Left ventricle myocardium inferior (tissue), 1 donor: ENCODE results near the gene SPINK8. TPM values are rescaled to one million over a fixed set of nuclear protein-coding genes. Genes with fewer than 3 reads are reported as not detected.

ENCODE experiments used
- DNase-seq: peaks from one replicate; pipeline ENCODE4 v3.0.0-alpha.2; 2020
- H3K27ac ChIP-seq: fragments of 200-600 bp; replicated peaks from 2 replicates; pipeline ENCODE4 v1.8.0; 2021
- H3K27me3 ChIP-seq: fragments of 200-600 bp; 2 replicates; pipeline ENCODE4 v1.8.0; 2021; ENCODE audit warnings: low read depth
- H3K36me3 ChIP-seq: fragments of 200-600 bp; 2 replicates; pipeline ENCODE4 v1.8.0; 2021
- H3K4me1 ChIP-seq: fragments of 200-600 bp; 2 replicates; pipeline ENCODE4 v1.8.0; 2021
- H3K4me3 ChIP-seq: fragments of 200-600 bp; 2 replicates; pipeline ENCODE4 v1.8.0; 2021; ENCODE audit warnings: mild to moderate bottlenecking, moderate library complexity
- H3K9me3 ChIP-seq: fragments of 200-600 bp; replicated peaks from 2 replicates; pipeline ENCODE4 v1.8.0; 2021
- intact Hi-C: fragments of 100-400 bp; cut with micrococcal nuclease; formaldehyde crosslinking; loops from one replicate; pipeline ENCODE4 v1.11.0; 2022
- total RNA-seq: library from RNA; stranded (reverse); fragmentation: NEBNext Ultra II Directional; extraction: Animal tissue kit (Norgen Biotek cat#: 25700); gene quantifications from one replicate; pipeline ENCODE4 v1.2.1, GENCODE V29; 2021
- TF ChIP-seq, protein P1 (sequence below): fragments of 200-600 bp; IDR thresholded peaks from 2 replicates; pipeline ENCODE4 v1.8.0; 2021; ENCODE audit warnings: antibody characterized with exemption, mild to moderate bottlenecking, borderline replicate concordance
- donor health status: DM: no; HTN: yes; CAD: no; lungs with severe emphysema.

The SPINK8 gene
- total RNA-seq, 1 donor from 2014 or later: not detected

GRCh38 chr3:48369693-48370332 lies 36.4 kb upstream of the SPINK8 start:
- intact Hi-C loops: no loop called here
- Histone ChIP-seq H3K4me1 (no peaks in the 10 kb centered on the region), H3K9me3 (no peaks in the 10 kb centered on the region), H3K36me3 (no peaks in the 10 kb centered on the region), H3K27me3 (no peaks in the 10 kb centered on the region), H3K4me3 (no peak overlapping the region), H3K27ac (no peak overlapping the region)
- TF ChIP-seq, protein P1, sequence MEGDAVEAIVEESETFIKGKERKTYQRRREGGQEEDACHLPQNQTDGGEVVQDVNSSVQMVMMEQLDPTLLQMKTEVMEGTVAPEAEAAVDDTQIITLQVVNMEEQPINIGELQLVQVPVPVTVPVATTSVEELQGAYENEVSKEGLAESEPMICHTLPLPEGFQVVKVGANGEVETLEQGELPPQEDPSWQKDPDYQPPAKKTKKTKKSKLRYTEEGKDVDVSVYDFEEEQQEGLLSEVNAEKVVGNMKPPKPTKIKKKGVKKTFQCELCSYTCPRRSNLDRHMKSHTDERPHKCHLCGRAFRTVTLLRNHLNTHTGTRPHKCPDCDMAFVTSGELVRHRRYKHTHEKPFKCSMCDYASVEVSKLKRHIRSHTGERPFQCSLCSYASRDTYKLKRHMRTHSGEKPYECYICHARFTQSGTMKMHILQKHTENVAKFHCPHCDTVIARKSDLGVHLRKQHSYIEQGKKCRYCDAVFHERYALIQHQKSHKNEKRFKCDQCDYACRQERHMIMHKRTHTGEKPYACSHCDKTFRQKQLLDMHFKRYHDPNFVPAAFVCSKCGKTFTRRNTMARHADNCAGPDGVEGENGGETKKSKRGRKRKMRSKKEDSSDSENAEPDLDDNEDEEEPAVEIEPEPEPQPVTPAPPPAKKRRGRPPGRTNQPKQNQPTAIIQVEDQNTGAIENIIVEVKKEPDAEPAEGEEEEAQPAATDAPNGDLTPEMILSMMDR: no peak
- DNase-seq: no peak

GRCh38 chr3:48367201-48367600 lies 33.7 kb upstream of the SPINK8 start:
- no peak overlapping the region for H3K27ac ChIP-seq
- TF ChIP-seq, protein P1: no peak
- H3K27me3 ChIP-seq: no peaks in the 10 kb centered on the region
- H3K4me1 ChIP-seq: no peaks in the 10 kb centered on the region
- H3K9me3 ChIP-seq: peaks cover 7% of the 10 kb centered on the region
- H3K36me3 ChIP-seq: no peaks in the 10 kb centered on the region
- H3K4me3 ChIP-seq: no peak overlapping the region
- intact Hi-C loops: no loop called here
- no peak for DNase-seq

GRCh38 chr3:48364840-48365239 lies 31.4 kb upstream of the SPINK8 start:
- DNase-seq: no peak
- intact Hi-C loops: no loop called here
- Histone ChIP-seq H3K9me3 (peaks cover 25% of the 10 kb centered on the region), H3K36me3 (no peaks in the 10 kb centered on the region), H3K4me3 (no peak overlapping the region), H3K27me3 (no peaks in the 10 kb centered on the region), H3K27ac (no peak overlapping the region), H3K4me1 (no peaks in the 10 kb centered on the region)
- TF ChIP-seq, protein P1: no peak

DNA sequence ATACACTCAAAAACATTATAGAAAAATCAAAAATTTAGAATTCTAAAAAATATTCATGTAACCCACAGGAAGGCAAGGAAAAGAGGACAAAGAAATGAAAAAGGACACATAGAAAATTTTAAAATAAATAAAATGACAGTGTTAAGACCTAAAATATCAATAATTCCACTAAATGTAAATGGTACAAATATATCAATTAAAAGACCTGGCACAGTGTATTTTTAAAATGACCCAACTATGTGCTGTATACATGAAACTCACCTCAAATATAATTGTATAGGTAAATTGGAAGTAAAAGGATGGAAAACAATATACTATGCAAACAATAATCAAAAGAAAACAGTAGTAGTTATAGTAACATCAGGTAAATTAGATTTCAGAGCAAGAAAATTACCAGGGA lies 28.5 kb upstream of the SPINK8 start:
- H3K9me3 ChIP-seq: peaks cover 25% of the 10 kb centered on the region
- no peak overlapping the region for H3K4me3 ChIP-seq
- peaks cover 20% of the 10 kb centered on the region for H3K27me3 ChIP-seq
- no peaks in the 10 kb centered on the region for H3K4me1 ChIP-seq
- intact Hi-C loops: no loop called here
- TF ChIP-seq, protein P1: no peak
- no peak overlapping the region for H3K27ac ChIP-seq
- H3K36me3 ChIP-seq: no peaks in the 10 kb centered on the region
- DNase-seq: no peak

- Histone ChIP-seq H3K27ac (no peak overlapping the region), H3K27me3 (peaks cover 51% of the 10 kb centered on the region), H3K4me3 (no peak overlapping the region), H3K36me3 (no peaks in the 10 kb centered on the region), H3K4me1 (no peaks in the 10 kb centered on the region), H3K9me3 (peaks cover 10% of the 10 kb centered on the region)
- DNase-seq: no peak
- TF ChIP-seq, protein P1: no peak
- intact Hi-C loops: no loop called here
Observed at GRCh38 chr3:48356419-48356818, 23.0 kb upstream of the SPINK8 start.
